Measurements from ENCODE around the gene NKPD1.
"Not testable (repeated sequence)": the region's sequence is repeated elsewhere in the genome, so short reads cannot be mapped to it uniquely, and the experiment has no call there.

The NKPD1 gene

DNA sequence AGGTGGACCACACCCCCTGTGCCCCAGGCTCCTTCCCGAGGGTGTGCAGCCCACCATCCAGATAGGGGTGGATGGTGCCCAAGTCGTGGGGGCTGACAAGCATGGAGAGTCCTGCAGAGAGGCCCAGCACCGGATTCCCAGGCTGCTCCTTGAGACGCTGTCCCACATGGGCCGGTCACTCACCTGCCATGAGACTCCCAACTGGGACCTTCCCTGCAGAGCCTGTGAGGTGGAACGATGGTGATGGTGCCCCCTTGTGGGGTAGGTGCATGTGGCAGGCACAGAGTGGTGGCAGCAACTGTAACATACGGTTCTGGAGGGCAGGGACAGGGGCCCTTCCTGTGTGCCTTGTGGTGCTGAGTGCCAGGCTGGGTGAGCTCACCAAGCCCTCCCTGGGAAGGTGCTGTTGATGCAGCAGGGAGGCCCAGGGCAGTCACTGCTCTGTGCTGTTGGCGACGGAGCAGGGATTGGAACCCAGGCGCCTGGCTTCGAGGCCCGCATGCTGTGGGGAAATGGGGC, 34.7 kb downstream of the NKPD1 start:
- no peaks in the 10 kb centered on the region for H3K27me3 Mint-ChIP-seq
- peaks cover 19% of the 10 kb centered on the region for H3K4me1 Mint-ChIP-seq (ENCODE audit: low read depth)
- H3K9me3 Mint-ChIP-seq (ENCODE audit: low read depth), result no peaks in the 10 kb centered on the region
- H3K27ac Mint-ChIP-seq, result no peak overlapping the region
- no peak overlapping the region for H3K4me3 Mint-ChIP-seq
- no peaks in the 10 kb centered on the region for H3K36me3 Mint-ChIP-seq

- no peaks in the 10 kb centered on the region for H3K36me3 Mint-ChIP-seq
- H3K27me3 Mint-ChIP-seq, result no peaks in the 10 kb centered on the region
- H3K4me1 Mint-ChIP-seq (ENCODE audit: low read depth), result peaks cover 26% of the 10 kb centered on the region
- H3K4me3 Mint-ChIP-seq, result no peak overlapping the region
- no peak overlapping the region for H3K27ac Mint-ChIP-seq
- no peaks in the 10 kb centered on the region for H3K9me3 Mint-ChIP-seq (ENCODE audit: low read depth)
Observed at GRCh38 chr19:45125360-45125759, 35.4 kb downstream of the NKPD1 start.

DNA sequence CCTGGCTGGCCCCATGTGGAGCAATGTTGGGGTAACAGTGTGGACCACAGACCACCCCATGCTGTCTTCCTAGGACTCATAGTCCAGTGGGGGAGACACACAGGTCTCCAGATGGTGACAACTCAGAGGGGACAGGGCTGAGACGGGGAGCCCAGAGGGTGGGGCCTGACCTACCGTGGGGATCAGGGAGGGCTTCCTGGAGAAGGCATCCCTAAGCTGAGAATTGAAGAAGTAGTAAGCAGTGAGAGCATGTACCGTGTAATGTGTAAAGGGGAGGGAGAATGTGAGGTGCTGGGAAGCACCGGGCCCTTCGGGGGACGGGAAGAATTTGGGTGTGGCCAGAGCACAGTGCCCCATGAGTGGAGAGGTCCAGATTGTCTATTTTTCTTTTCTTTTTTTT, 36.8 kb downstream of the NKPD1 start:
- H3K27me3 Mint-ChIP-seq, result no peaks in the 10 kb centered on the region
- H3K9me3 Mint-ChIP-seq (ENCODE audit: low read depth), result no peaks in the 10 kb centered on the region
- H3K27ac Mint-ChIP-seq, result no peak overlapping the region
- H3K36me3 Mint-ChIP-seq, result no peaks in the 10 kb centered on the region
- H3K4me1 Mint-ChIP-seq (ENCODE audit: low read depth), result peaks cover 37% of the 10 kb centered on the region
- H3K4me3 Mint-ChIP-seq, result no peak overlapping the region

DNA sequence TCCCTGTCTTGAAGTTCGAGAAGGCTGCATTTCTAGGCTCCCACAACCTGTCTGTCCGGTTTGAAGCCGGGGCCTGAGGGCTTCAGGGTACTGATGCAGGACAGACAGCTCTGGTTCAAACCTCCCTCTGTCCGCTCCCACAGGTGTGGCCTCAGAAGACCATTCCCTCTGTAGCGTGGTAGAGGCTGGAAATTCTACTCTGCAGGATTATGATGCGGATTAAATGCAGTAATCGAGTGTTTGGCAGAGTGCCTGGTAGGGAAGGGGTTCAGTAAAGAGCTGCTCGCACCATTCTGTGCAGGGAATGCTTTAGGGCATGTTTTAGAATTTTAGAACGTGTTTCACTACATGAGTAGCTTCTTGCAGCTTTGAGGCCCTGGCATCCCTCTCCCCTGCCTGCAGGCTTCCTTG, 37.3 kb downstream of the NKPD1 start:
- Mint-ChIP-seq H3K9me3 (ENCODE audit: low read depth) (no peaks in the 10 kb centered on the region), H3K36me3 (no peaks in the 10 kb centered on the region), H3K27me3 (no peaks in the 10 kb centered on the region), H3K27ac (no peak overlapping the region), H3K4me1 (ENCODE audit: low read depth) (peaks cover 42% of the 10 kb centered on the region), H3K4me3 (no peak overlapping the region)

GRCh38 chr19:45122832-45123231, 38.0 kb downstream of the NKPD1 start:
- Mint-ChIP-seq H3K36me3 (no peaks in the 10 kb centered on the region), H3K27ac (no peak overlapping the region), H3K4me1 (ENCODE audit: low read depth) (peaks cover 49% of the 10 kb centered on the region), H3K4me3 (no peak overlapping the region), H3K9me3 (ENCODE audit: low read depth) (no peaks in the 10 kb centered on the region), H3K27me3 (no peaks in the 10 kb centered on the region)

GRCh38 chr19:45121827-45122345, 38.9 kb downstream of the NKPD1 start:
- H3K4me3 Mint-ChIP-seq, result no peak overlapping the region
- no peak overlapping the region for H3K27ac Mint-ChIP-seq
- no peaks in the 10 kb centered on the region for H3K27me3 Mint-ChIP-seq
- no peaks in the 10 kb centered on the region for H3K36me3 Mint-ChIP-seq
- H3K9me3 Mint-ChIP-seq (ENCODE audit: low read depth), result no peaks in the 10 kb centered on the region
- peaks cover 57% of the 10 kb centered on the region for H3K4me1 Mint-ChIP-seq (ENCODE audit: low read depth)

DNA sequence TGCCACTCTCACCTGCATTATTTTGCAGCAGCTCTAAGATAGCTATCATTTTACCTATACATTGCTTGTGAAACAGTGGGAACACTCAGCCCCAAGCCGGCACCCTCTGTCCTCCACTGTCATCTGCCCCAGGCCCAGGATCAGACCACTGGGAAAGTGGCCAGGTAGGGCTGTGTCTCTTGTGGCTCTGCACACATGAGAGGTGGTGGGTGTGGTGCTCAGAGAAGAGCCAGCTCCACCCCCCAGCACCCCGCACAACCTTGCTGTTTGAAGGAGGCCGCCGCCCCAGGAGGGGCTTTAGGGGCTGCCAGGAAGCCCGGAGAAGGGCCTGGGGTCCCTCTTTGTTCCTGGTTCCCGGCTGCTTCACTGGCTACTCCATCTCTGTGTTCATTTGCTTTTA, 41.2 kb downstream of the NKPD1 start:
- Mint-ChIP-seq H3K27me3 (no peaks in the 10 kb centered on the region), H3K9me3 (ENCODE audit: low read depth) (no peaks in the 10 kb centered on the region), H3K27ac (no peak overlapping the region), H3K4me3 (peak overlapping the region; percentile 27), H3K4me1 (ENCODE audit: low read depth) (peaks cover 70% of the 10 kb centered on the region), H3K36me3 (no peaks in the 10 kb centered on the region)

- H3K9me3 Mint-ChIP-seq (ENCODE audit: low read depth); H3K27ac Mint-ChIP-seq; H3K27me3 Mint-ChIP-seq; H3K36me3 Mint-ChIP-seq: not testable (repeated sequence)
- peaks cover 70% of the 10 kb centered on the region for H3K4me1 Mint-ChIP-seq (ENCODE audit: low read depth)
- peak overlapping the region; percentile 58 for H3K4me3 Mint-ChIP-seq
Observed at GRCh38 chr19:45118591-45119355, 42.0 kb downstream of the NKPD1 start.

- Mint-ChIP-seq H3K27me3 (no peaks in the 10 kb centered on the region), H3K27ac (no peak overlapping the region), H3K4me3 (no peak overlapping the region), H3K9me3 (ENCODE audit: low read depth) (no peaks in the 10 kb centered on the region), H3K36me3 (no peaks in the 10 kb centered on the region), H3K4me1 (ENCODE audit: low read depth) (peaks cover 71% of the 10 kb centered on the region)
Observed at GRCh38 chr19:45118106-45118505, 42.7 kb downstream of the NKPD1 start.

DNA sequence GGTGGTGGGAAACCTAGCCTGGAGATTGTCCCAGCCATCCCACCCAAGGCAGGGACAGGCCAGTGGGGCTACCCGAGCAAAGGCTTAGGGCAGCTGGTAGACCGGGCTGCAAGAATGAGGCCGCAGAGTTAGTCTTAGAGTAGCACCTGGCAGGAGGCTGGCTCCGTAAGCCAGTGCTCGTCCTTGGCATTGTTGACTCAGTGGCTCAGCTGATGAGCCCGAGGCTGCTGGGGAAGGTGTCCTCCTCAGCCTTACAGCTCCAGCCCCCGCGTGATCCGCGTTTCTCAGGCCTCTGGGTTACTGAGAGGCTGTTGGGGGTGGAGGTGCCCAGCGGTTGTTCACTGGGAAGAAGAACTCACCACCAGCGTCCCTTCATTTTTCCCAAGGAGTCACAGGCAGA, 43.1 kb downstream of the NKPD1 start:
- no peak overlapping the region for H3K27ac Mint-ChIP-seq
- no peaks in the 10 kb centered on the region for H3K36me3 Mint-ChIP-seq
- no peaks in the 10 kb centered on the region for H3K9me3 Mint-ChIP-seq (ENCODE audit: low read depth)
- H3K4me3 Mint-ChIP-seq, result no peak overlapping the region
- H3K27me3 Mint-ChIP-seq, result no peaks in the 10 kb centered on the region
- peaks cover 71% of the 10 kb centered on the region for H3K4me1 Mint-ChIP-seq (ENCODE audit: low read depth)

- H3K9me3 Mint-ChIP-seq (ENCODE audit: low read depth), result no peaks in the 10 kb centered on the region
Observed at GRCh38 chr19:45117167-45117594, 43.6 kb downstream of the NKPD1 start.

DNA sequence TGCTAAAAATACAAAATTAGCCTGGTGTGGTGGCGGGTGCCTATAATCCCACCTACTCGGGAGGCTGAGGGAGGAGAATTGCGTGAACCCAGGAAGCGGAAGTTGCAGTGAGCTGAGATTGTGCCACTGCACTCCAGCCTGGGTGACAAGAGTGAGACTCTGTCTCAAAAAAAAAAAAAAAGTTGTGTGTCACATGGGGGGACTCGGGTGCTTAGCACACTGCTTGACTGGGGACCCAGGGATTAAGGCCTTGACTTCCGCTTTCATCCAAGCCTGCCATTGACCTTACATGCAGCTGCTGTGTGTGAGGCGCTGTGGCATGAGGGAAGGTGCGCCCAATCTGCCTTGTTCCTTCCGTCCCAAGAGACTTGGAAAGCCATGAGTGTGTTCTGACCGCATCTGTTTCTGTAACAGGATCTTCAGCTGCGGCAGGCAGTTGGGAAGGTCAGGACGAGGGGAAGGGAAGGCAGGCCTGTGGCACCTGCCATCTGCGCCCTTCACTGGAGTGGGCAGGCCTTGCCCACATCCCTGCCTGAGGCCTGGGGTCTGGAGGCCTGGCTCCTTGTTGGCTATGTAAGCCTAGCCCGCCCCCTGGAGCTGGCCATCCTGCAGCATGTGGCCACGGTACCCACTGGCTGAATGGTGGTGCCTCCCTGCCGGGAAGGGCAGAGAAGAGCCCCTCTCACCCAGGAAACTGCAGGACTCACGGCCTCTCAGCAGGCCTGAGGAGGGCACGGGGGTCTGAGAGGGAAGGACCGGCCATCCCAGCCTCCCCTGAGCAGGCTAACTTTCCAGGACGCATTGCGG, 44.8 kb downstream of the NKPD1 start:
- Mint-ChIP-seq H3K27me3 (no peaks in the 10 kb centered on the region), H3K36me3 (no peaks in the 10 kb centered on the region), H3K27ac (no peak overlapping the region), H3K4me1 (ENCODE audit: low read depth) (peaks cover 64% of the 10 kb centered on the region), H3K9me3 (ENCODE audit: low read depth) (no peaks in the 10 kb centered on the region), H3K4me3 (no peak overlapping the region)

More at GRCh38 chr19:45117167-45117594, 43.6 kb downstream of the NKPD1 start:
- H3K36me3 Mint-ChIP-seq, result no peaks in the 10 kb centered on the region
- H3K4me3 Mint-ChIP-seq, result peak overlapping the region; percentile 65
- peaks cover 68% of the 10 kb centered on the region for H3K4me1 Mint-ChIP-seq (ENCODE audit: low read depth)
- H3K27me3 Mint-ChIP-seq, result no peaks in the 10 kb centered on the region
- H3K27ac Mint-ChIP-seq, result no peak overlapping the region

DNA sequence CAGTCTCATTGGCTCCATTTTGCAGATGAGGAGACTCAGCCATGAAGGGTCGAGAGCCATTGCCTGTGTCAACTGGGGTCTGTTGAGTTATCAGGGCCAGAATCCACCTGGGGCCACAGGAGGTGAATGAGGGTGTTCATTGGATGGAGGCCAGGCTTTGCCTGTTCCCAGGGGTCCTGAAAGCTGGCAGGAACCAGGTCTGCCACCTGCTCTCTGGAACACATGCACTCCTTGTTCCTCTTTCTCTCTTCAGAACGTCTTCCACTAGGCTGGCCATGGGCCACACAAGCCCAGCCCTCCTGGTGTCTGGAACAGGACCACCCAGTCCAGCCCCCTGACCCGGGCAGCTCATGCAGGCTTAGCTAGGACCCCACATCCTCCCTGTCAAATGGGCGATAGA, 46.7 kb downstream of the NKPD1 start:
- Mint-ChIP-seq H3K36me3 (no peaks in the 10 kb centered on the region), H3K9me3 (ENCODE audit: low read depth) (no peaks in the 10 kb centered on the region), H3K27me3 (no peaks in the 10 kb centered on the region), H3K4me3 (no peak overlapping the region), H3K27ac (no peak overlapping the region), H3K4me1 (ENCODE audit: low read depth) (peaks cover 59% of the 10 kb centered on the region)

GRCh38 chr19:45113628-45114027, 47.2 kb downstream of the NKPD1 start:
- Mint-ChIP-seq H3K27ac (no peak overlapping the region), H3K4me3 (no peak overlapping the region), H3K27me3 (no peaks in the 10 kb centered on the region), H3K9me3 (ENCODE audit: low read depth) (no peaks in the 10 kb centered on the region), H3K4me1 (ENCODE audit: low read depth) (peaks cover 56% of the 10 kb centered on the region), H3K36me3 (no peaks in the 10 kb centered on the region)

- H3K27ac Mint-ChIP-seq, result no peak overlapping the region
- H3K4me3 Mint-ChIP-seq, result no peak overlapping the region
- H3K4me1 Mint-ChIP-seq (ENCODE audit: low read depth), result peaks cover 43% of the 10 kb centered on the region
- H3K36me3 Mint-ChIP-seq, result no peaks in the 10 kb centered on the region
- no peaks in the 10 kb centered on the region for H3K9me3 Mint-ChIP-seq (ENCODE audit: low read depth)
- H3K27me3 Mint-ChIP-seq, result no peaks in the 10 kb centered on the region
Observed at GRCh38 chr19:45112111-45112827, 48.5 kb downstream of the NKPD1 start.

Data from activated naive CD8-positive, alpha-beta T cell (primary cell).